HG02938 (cell line): ENCODE results near the gene FAM114A1.
A peak's percentile ranks its signal among the peaks of the same experiment; 100 is the strongest.

ENCODE experiments used
- ATAC-seq: cut with Tn5 transposase; IDR thresholded peaks from one replicate; pipeline ENCODE4 v1.9.1; 2021; ENCODE audit warnings: mild to moderate bottlenecking, moderate library complexity; ENCODE audit not compliant: unreplicated experiment

The FAM114A1 gene

DNA sequence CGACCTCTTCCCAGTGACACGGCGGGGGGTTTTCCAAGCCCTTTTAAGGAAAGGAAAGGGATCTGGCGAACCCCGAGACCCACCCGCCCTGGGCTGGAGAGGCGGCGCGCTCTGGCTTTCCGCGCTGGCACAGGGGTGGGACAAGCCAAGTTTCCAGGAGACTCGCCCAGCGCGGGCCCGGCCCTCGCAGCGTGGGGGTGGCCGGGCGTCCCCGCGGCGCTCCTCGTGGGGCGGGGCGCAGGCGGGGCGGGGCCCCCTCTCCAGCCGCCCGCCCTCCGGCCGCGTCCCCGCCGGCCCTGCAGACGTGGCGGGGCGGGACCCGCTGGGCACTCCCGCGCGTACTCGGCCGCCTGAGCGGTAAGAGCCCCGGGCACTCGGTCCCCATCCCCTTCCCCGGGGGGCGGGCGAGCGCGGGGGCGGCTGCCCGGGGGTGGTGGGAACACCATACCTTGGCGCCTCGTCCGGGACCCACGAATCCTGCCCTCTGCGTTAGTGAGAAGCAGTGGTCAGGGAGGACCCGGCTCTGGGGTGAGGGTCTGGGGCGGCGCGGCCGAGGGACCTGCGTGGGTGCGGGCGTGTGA, at the start of gene FAM114A1:
FAM114A1 (plus strand) TSS at position 329 of the 581 bp plus-strand sequence. CDS start 10,273 bp downstream, outside the sequence.
- peak; percentile 50 for ATAC-seq

GRCh38 chr4:38818441-38818976, 49.1 kb upstream of the FAM114A1 start:
- no peak for ATAC-seq

DNA sequence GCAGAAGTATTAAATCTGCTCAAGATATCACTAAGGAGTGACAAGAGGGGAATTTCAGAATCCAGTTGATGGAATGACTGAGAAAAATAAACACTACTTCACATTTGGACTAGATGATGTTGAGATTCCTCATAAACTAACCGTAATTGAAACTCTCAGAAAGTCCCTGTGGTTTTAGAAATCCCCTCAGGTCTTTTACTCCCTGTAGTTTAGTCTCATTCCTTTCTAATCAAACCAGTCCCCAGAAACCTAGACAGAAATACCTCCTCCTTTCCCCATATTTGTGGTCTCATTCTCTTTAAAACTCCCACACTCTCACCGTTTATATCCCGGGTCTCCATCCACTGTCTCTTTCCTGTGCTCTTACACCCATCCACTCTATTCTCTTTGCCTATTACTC, 48.0 kb upstream of the FAM114A1 start:
- ATAC-seq = peak; percentile 14

GRCh38 chr4:38820329-38821061, 47.1 kb upstream of the FAM114A1 start:
- ATAC-seq = peak; percentile 50

DNA sequence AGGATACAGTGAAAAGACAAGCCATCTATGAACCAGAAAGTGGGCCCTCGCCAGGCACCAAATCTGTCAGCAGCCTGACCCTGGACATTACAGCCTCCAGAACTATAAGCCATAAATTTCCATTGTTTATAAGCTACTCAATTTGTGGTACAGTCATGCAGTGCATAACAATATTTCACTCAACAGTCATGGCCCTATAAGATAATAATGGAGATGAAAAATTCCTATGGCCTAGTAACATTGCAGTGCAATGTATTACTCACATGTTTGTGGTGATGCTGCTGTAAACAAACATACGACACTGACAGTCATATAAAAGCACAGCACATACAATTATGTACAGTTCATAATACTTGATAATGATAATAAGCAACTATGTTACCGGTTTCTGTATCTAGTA, 45.9 kb upstream of the FAM114A1 start:
- no peak for ATAC-seq

DNA sequence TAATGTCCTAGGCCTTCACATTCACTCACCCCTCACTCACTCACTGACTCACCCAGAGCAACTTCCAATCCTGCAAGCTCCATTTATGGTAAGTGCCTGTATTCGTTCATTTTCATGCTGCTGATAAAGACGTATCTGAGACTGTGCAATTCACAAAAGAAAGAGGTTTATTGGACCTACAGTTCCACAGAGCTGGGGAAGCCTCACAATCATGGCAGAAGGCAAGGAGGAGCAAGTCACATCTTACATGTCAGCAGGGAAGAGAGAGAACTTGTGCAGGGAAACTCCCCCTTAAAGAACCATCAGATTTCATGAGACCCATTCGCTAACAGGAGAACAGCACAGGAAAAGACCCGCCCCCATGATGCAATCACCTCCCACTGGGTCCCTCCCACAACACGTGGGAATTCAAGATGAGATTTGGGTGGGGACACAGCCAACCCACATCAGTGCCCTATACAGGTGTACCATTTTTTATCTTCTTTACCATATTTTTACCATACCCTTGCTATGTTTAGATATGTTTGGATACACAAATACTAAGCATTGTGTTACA, 44.8 kb upstream of the FAM114A1 start:
- ATAC-seq = no peak

GRCh38 chr4:38823766-38824165, 43.8 kb upstream of the FAM114A1 start:
- no peak for ATAC-seq

DNA sequence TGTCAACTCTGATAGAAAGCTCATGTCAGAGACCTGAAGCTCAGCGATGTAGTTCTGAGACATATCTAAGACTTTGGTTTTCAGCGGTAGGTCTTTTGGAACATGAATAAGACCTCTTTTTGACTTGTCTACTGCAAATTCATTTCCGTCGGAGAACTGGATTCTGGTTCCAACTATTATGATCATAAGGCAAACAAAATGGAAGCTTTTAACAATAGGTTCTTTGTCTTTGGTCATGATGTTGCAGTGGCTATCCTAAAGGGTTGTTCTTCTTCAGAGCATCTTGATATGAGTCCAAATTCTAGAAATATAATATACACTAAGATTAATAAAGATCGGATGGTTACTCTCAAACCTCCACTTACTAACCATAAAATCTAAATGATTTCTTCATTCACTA, 38.4 kb upstream of the FAM114A1 start:
- ATAC-seq = no peak

DNA sequence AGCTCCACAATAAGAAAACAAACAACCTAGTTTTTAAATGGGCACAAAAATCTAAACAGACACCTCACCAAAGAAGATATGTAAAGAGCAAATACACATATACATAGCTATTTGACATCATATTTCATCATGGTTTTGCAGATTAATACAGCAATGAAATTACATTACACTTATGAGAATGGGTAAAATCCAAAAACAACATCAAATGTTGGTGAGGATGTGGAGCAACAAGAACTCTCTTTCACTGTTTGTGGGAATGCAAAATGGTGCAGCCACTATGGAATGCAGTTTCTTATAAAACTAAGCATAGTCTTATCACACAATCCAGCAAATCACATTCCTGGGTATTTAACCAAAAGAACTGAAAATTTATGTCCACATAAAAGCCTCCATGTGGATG, 36.0 kb upstream of the FAM114A1 start:
- ATAC-seq = no peak

DNA sequence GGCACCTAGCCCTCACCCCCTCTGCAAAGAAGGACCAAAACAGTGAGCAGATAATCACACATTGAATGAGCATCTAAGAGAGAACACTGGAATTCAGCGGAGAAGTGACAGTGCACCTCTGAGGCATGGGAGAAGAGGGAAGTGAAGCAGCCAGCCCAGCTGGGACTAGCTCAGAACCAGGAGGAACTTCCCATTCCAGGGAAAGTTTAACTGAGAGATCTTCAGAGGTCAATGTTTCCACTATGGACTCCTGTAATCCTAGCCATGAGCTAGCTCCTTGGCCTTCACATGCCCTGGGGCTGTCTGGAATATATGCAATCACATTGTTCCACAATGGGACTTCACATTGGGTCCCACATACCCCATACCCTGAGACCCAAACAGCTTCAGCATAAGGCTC, 35.4 kb upstream of the FAM114A1 start:
- no peak for ATAC-seq

DNA sequence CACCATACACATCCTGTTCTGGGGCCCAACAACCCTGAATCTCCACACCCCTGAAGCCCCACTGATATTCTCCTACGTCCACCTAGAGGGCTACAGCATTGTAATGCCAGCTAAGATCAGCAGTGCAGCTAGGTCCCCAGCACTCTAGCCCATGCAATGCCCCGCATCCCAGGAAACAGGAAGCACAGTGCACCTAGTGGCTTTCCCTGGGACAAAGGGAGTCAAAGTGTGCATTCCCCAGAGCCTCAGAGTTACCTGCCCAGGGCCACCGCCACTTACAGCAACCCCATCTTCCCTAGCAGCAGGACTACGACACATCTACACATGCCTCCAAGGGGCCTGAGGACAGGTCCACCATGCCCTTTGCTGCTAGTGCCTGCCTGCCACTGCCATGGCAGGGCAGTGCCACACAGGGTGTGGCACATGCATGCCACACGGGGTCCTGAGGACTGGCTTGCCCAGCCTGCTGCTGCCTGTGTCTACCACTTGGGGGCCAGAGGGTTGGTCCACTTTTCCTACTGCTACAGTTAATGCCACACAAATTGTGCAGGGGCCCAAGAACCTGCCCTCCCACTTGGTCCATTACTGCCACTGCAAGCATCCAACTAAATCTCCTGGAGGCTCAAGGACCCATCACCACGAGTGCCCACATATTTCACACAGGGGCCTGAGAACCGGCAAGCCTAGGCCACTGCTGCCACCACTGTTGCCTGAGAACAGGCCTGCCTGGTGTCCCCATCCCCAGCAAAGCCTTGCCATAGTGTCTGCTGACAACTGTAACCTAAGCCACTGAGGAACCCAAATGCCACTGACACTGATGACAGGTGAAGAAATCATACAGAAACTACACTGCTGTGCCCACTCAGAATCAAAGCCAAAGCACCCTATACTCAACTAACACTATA, 34.7 kb upstream of the FAM114A1 start:
- no peak for ATAC-seq

- ATAC-seq = no peak
Observed at GRCh38 chr4:38834570-38834969, 33.0 kb upstream of the FAM114A1 start.

GRCh38 chr4:38837334-38837733, 30.3 kb upstream of the FAM114A1 start:
- ATAC-seq = no peak

GRCh38 chr4:38837849-38838248, 29.8 kb upstream of the FAM114A1 start:
- ATAC-seq = no peak

GRCh38 chr4:38842994-38843393, 24.6 kb upstream of the FAM114A1 start:
- no peak for ATAC-seq

DNA sequence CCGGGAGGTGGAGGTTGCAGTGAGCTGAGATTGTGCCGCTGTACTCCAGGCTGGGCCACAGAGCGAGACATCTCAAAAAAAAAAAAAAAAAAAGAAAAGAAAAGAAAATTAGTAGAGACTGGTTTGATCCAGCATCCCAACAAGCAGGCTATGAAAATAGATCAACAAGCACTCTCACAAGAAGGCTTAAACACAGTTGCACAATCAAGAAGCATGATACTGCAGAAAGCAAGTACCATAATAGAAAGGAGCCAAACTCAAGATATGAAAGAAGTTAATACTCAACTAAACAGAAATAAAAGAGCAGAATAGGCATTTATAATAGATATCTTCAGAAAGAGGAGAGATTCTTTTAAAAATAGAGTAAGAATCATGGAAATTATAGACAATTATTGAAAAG, 21.6 kb upstream of the FAM114A1 start:
- ATAC-seq = no peak

GRCh38 chr4:38855466-38855865, 12.1 kb upstream of the FAM114A1 start:
- ATAC-seq = no peak

DNA sequence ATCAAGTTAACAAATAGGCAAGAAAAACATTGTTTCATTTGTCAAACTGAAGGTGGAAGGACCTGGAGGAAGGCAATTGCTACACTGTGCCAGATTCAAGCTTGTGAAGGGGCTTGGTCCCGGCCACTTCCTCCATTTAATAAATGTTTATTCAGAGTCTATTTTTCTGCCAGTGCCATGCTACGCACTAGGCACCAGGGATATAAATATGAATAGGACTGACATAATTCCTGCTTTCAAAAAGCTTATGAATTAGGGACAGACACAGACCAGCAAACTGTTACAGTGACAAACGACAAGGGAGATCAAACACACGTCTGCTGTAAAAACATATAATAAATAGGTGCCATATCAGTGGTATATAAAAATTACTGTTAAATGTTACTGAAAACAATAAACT, 11.6 kb upstream of the FAM114A1 start:
- no peak for ATAC-seq

DNA sequence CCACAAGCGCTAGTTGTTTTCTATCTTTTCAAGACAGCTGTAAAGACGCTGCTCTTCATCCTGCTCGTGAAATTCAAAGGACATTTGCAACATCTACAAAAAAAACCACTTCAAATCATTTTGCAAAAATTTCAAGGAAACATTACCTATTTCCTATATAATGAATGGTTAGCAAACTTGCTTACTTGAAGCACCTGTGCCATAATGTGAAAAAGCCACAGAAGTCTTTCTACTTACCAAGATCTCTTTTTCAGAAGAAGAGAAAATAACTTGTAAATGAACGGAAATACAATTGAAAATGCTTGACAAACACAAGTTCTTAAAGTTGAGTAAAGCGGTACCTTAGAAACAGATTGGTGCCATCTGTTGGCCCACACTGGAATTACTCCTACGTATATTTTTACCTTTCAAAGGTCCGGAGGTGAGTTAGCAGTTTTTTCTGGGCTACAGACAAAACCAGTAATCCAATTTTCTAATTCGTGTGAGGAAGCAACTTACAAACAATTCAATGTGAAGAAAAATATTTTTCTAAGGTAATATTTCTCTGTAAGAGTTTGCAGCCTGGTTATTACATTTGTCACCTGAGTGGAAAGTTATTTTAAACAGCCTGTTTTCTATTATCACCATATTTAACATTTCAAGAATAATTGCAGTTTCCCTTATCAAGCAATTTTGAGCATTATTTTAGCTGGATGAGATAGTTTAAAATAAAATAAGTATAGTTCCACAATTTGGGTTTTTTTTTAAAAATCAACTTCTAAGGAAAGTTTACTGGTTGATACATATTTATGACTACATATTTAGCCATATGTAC, 10.9 kb upstream of the FAM114A1 start, which contains the start of gene TLR6:
TLR6 (minus strand) TSS at position 294 of the 814 bp plus-strand sequence. CDS start 27,344 bp downstream, outside the sequence.
- ATAC-seq = no peak
